Stimulated activated CD4-positive, alpha-beta T cell treated with anti-CD3 and anti-CD28 coated beads, Interleukin-2, amount 100 ng/mL, for 48 hours (primary cell): ENCODE data around the gene SPRED3.
"Not testable (repeated sequence)": the region's sequence is repeated elsewhere in the genome, so short reads cannot be mapped to it uniquely, and the experiment has no call there.

Experiments used
- DNase-seq, 2 donors: peaks; one replicate each; pipeline ENCODE4 v3.0.0-alpha.2; 2020

Gene SPRED3

DNA sequence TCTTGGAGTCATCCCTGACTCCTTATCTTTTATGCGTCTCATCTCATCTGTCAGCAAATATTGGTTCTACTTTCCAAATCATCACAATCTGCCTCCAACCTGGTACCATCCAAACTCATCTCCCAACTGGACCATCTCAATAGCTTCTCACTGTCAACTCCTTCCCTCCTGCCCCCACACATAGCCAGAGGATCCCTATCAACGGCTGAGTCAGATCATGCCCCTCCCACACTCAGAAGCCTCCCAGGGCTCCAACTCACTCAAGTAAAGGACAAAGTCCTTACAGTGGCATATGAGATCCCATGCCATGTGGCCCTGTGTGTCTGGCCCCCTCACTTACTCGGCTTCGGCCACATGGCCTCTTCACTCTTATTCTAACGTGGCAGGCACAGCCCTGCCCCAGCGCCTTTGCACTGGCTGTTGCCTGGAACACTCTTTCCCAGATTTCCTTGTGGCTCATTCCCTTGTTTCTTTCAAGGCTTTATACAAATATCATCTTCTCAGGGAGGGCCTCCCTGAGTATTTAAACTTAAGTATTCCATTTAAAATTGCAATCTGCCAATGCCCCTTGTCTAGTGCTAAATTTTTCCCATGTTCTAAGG, 4.3 kb downstream of the SPRED3 start:
- DNase-seq, result no peak

DNA sequence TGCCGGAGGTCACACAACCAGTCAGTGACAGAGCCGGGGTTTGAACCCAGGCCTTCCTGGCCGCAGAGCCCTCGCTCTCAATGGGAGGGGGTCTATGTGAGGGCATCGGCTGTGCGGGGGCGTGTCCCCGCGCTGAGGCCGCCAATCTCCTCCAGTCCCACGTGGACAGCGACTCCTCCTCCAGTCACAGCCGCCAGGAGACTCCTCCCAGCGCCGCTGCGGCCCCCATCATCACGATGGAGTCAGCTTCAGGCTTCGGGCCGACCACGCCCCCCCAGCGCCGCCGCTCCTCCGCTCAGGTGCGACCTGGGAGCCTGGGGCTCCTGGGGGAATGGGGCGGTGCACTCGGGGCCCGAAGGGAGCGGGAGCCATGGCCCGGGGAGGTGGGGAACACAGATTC, 6.0 kb downstream of the SPRED3 start:
- peak; percentile 67 to 70 for DNase-seq

DNA sequence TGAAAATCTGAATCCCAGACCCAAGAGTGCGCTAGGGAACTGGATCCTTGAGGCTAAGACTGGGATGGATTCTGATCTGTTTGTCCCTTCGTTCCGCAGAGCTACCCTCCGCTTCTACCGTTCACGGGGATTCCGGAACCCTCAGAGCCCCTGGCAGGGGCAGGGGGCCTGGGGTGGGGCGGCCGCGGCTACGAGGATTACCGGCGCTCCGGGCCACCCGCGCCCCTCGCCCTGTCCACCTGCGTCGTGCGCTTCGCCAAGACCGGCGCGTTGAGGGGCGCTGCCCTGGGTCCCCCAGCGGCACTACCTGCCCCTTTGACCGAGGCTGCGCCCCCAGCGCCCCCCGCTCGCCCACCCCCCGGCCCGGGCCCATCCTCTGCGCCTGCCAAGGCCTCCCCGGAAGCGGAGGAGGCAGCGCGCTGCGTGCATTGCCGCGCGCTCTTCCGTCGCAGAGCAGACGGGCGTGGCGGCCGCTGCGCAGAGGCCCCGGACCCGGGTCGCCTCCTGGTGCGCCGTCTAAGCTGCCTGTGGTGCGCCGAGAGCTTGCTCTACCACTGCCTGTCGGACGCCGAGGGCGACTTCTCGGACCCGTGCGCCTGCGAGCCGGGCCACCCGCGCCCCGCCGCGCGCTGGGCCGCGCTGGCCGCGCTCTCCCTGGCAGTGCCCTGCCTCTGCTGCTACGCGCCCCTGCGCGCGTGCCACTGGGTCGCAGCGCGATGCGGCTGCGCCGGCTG, 7.1 kb downstream of the SPRED3 start:
- peak in 1 of 2 donors; percentile 48 for DNase-seq

DNA sequence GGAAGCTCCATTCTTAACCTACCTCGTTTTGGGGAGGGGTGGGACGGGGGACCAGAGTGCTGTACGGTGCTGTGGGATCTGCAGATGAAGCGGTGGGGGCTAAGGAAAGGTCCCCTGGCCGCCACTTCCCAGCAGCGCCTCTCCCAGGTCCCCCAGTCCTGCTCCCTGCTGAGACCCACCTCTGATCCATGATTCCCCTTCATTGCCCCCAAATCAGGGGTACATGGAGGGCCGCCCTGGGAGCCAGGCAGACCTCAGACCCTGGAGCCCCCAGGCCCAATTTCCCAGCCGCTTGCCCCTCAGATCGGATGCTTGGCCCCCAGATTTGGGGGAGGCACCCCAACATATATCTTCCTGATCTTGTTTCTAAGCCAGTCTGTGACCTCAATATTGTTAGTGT, 10.6 kb downstream of the SPRED3 start:
- no peak for DNase-seq

DNA sequence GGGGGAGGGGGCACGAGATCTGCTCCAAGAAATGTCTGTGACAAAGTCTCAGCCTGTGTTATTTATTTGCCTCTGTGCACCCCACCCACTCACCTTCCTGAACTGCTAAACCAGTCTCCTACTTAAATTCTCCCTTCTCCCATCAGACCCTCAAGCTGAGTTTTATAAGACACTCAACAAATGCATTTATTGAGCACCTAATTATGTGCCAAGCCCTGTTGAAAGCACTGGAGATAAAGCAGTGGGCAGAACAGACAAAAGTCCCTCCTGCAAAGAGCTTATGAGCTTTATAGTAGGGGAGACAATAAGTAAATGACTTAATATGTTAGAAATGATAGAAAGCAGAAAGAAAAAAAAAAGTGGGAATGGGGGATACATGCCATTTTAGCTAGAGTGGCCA, 11.0 kb downstream of the SPRED3 start:
- DNase-seq, result no peak

DNA sequence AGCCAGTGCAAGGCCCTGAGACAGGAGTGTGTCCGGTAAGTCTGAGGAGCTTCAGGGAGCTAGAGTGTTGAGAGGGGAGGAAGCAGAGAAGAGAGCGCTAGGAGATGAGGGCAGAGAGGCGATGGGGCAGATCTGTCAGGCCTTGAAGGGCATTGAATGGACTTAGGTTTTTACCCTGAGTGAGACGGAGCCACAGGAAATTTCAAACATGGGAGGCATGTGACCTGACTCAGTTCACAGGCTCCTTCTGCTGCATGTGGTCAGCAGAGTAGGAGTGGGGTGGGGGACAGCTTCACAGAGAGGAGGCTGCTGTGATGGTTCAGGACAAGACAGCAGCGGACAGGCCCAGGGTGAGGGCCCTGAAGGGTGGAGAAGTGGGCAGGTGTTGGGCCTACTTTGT, 11.9 kb downstream of the SPRED3 start:
- DNase-seq, result no peak

DNA sequence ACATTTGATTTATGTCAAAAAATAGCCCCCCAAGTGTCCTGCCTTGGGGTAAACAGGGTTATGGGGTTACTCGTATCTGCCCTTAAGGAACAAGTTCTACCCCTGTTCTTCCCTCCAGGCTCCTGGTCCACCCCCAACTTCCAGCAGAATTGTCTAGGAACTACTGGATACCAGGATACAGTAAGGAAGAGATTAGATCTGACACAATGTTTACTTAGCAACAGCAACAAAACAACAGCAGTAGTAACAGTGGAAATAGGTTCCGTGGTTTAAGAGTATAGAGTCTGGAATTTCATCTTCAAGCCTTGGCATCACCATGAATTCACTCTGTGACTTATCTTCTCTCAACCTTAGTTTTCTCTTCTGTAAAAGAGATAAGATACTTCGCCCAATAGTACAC, 12.7 kb downstream of the SPRED3 start:
- no peak for DNase-seq

DNA sequence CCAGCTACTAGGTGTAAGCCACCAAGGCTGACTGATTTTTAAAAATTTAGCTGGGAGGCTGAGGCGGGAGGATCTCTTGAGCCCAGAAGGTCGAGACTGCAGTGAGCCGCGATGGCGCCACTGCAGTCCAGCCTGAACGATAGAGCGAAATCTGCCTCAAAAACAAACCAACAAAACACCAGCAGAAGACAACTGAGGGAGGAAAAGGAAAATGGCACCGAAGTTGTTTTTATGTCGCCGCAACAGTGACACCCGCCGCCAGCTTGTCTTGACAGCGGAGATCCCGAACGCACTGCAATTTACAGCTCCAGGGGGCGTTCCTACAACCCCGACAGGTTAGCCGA, 14.1 kb downstream of the SPRED3 start:
- no peak for DNase-seq

DNA sequence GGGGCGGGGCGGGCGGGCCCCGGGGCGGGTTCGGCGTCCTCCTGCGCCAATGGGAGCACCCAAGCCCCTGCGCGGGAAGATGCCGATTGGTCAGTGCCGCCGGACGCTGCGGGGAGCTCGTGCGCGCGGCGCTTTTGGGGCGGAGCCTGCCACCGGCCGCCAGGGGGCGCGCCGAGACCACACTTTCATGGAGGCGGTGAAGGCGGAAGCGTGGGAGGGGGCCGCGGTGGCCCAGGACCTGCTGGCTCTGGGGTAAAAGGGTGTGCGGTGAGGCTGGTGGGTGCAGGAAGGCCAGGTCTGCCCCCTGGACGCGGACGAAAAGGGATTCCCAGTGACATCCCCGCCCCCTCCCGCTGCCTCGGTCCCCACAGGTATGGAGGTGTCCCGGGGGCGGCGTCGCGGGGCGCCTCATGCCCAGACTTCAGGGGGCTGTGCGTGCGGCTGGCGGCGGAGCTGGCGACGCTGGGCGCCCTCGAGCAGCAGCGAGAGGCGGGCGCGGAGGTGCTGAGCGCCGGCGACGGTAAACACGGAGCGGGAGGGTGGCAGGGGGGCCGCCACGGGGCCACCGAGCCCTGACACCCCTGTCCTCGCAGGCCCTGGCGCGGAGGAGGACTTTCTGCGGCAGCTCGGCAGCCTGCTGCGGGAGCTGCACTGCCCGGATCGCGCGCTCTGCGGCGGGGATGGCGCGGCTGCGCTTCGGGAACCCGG, 14.6 kb downstream of the SPRED3 start, which contains the start of gene FAM98C:
FAM98C (plus strand) TSS at position 127 of the 708 bp plus-strand sequence; CDS start at position 188, 61 bp downstream.
- DNase-seq, result peak; percentile 97

DNA sequence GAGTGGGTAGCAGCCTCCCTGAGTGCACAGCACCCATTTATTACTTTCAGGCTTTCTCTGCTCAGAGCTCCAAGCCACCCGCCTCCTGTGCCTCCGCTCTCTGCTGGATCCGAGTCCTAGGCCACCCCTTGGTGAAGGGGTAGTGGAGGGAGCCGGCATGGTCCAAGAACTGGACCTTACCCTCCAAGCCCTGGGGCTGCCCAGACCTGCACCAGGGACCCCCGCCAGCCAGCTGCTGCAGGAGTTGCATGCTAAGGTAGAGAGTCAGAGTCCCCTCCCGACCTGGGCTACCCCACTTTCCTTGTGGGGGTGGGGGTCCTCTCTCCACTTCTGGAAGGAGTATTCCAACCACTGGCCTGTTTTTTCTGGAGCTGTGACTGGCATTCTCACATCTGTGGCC, 16.4 kb downstream of the SPRED3 start:
- no peak for DNase-seq

DNA sequence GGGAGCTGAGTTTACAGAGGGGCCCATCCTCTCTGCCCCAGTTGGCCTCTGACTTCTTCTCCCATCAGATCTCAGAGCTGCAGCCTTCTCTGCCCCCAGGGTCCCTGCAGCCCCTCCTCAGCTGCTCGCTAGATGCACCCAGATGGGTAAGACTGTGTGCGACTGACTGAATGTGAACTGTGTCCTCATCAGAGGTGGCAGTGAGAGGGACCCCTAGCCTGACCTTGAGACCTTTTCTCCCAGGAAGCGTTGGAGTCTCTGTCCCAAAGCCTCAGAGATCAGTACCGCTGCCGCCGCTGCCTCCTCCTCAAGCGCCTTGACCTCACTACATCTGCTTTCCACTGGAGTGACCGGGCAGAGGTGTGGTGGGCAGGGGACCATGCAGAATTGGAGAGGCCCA, 16.8 kb downstream of the SPRED3 start:
- no peak for DNase-seq

DNA sequence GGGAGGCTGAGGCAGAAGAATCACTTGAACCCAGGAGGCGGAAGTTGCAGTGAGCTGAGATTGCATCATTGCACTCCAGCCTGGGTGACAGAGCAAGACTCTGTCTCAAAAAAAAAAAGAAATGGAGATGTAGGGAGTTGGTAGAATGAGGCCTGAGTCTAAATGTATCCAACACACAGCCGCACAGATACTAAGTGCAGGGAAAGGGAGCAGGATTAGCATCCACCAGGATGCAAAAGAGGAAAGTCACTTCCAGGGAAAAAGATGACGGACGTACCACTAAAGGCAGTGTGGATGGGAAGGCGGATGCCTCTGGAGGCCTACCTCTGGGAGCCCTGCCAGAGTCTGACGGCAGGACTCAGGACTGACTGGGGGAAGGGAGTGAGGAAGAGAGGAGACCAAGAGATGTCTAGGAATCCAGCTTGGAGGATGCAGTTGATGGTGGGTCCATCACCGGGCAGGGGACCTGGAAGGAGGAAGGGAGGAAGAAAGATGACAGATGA, 21.2 kb downstream of the SPRED3 start:
- no peak for DNase-seq

DNA sequence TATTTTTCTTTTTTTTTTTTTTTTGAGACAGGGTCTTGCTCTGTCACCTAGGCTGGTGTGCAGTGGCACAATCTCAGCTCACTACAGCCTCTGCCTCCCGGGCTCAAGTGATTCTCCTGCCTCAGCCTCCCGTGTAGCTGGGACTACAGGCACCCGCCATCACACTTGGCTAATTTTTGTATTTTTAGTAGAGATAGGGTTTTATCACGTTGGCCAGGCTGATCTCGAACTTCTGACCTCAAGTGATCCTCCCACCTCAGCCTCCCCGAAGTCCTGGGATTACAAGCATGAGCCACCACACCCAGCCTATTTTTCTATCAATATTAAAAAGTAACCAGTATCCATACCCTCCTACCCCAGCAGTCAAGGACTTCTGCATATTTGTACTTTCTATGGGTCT, 21.9 kb downstream of the SPRED3 start:
- not testable (repeated sequence) for DNase-seq

DNA sequence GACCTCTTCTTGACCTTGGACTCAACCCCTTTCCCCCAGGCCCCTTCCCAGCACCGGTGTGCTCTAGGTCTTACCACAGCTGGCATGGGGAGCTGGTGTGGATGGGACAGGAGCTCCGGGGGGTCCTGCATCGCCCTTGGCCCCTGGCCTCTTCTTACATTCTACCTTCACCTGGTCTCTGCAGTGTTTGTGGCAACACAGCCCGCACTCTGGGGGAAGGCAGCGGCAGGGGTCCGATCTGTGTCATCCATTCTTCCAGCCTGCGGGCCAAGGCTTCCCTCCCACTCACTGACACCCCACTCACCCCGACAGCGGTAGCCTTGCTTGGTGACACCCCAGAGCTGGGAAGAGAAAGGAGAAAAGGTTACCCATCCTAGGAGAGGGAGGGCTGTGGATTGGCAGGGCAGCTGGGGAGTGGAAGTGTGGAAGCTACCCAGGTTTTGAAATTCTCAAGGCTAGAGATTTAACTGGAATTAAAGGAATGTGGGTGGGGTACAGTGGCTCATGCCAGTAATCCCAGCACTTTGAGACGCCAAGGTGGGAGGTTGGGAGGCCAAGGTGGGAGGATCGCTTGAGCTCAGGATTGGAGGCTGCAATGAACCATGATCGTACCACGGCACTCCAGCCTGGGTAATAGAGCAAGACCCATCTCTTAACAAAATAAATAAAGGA, 22.7 kb downstream of the SPRED3 start:
- DNase-seq, result no peak

DNA sequence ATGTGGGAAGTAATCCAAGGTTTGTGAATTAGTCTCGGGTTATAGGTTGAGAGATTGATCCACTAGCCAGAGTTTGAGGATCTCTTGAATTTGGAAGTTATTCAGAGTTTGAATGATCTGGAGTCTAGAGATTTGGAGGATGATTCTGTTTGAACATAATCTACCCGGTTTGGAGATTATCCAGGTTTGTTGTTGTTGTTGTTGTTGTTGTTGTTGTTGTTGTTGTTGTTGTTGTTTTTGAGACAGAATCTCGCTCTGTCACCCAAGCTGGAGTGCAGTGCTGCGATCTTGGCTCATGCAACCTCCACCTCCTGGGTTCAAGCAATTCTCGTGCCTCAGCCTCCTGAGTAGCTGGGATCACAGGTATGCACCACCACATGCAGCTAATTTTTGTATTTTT, 23.4 kb downstream of the SPRED3 start:
- not testable (repeated sequence) for DNase-seq

DNA sequence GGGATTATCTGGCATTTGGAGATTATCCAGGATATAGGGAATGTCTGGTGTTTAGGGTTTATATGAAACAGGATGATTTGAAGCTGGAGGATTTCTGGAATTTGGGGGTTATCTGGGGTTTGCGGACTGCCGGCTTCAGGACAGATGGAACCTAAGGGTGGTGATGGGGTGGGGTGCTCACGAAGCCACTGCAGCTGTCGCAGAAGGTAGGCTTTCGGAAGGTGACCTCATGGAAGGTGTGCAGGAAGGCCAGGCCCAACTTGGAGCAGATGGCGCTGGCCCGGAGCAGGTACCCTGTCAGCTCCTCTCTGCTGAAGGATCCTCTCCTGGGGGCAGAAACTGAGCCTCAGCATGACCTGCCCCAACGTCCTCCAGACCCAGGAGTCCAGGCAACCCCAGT, 24.0 kb downstream of the SPRED3 start:
- no peak for DNase-seq

DNA sequence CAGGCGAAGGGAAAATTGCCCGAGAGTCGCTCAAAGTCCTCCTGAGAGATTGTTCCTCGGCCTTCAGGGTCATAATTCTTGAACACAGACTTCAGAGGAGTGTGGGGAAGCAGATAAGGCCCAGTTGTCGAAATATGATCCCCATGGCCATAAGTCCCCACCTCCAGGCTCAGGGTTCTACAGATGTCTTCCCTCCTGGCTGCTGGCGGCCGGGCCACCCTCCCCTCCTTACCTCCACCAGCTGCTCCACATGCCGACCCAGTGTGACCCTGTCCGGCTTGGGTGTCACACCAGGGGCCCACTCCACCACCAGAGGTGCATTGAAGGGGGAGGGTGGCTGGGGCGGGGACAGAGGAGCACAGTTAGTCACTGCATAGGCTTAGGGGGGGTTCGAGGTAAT, 24.5 kb downstream of the SPRED3 start:
- DNase-seq, result no peak

DNA sequence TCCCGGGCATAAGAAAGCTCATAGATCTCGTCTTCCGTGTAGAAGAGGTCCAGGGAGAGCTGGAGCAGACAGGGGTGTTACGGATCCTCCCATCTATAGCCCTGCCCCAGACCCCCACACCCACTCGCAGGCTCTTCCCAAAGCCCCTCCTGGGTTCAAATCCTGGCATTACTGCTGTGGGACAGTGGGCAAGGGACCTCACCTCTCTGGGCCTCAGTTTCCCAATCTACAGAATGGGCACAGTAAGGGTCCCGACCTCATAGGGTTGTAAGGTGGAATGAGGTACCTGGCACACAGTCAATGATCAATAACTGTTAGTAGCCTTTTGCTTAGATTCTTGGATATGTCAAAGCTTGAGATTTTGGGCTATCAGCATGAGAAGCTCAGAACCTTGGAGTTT, 24.9 kb downstream of the SPRED3 start:
- DNase-seq, result no peak

DNA sequence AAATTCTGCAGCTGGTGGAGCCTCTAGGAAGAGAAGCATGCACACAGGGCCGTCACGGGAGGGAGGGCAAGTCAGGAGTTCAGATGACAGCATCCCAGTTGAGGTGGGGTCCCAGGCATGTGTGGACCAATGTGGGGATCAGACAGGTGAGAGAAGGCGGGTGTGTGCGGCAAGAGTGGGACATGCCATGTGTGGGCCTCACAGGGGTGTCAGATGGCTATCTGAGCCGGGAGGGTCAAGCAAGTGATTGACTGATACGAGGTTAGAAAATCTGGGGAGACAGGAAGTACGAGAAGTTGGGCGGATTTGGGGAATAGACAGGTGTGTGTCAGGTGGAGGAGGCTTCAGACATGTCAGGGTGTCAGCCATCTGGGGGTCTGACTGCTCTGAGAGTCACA, 28.6 kb downstream of the SPRED3 start:
- DNase-seq, result no peak

DNA sequence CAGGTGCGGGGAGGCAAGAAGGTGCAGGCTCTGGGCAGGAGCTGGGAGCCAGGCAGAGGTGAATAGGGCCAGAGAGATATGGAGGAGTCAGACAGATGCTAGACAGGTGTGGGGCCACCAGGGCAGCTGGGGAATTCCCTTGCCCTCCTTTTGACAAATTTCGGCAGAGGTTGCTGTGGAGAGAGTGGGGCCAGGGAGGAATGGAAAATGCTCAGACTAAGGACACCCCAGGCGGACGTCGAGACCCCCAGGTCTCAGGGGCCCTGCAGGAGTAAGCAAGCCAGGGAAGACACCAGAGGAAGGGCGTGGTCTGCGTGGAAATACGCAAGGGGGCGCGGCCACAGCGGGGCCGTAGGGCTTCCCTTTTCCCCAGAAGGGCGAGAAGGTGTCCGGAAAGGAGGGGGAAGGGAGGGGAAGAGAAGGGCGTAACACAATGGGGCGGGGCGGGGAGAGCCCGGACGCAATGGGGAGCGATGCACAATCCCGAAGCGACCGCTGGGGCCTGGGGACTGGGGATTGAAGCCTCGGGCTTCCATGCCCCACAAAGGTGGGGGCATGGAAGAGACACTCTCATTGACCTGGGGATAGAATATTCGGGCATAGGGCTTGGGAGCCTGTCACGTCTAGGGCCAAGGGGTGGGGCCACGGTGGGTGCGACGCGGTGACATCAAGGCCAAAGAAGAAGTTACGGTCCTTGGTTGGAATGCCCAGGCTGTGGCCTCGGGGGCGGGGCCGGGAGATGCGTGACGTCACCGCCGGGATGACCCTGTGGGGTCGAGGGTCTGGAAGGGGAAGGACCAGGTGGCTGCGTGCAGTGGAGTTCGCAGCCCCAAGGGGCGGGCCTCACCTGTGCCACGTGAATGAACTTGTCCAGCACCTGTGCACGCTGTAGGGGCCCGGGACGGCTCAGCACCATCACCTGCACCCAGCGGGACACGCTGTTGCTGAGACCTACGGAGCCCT, 29.3 kb downstream of the SPRED3 start:
- DNase-seq, result peak; percentile 52 to 53

DNA sequence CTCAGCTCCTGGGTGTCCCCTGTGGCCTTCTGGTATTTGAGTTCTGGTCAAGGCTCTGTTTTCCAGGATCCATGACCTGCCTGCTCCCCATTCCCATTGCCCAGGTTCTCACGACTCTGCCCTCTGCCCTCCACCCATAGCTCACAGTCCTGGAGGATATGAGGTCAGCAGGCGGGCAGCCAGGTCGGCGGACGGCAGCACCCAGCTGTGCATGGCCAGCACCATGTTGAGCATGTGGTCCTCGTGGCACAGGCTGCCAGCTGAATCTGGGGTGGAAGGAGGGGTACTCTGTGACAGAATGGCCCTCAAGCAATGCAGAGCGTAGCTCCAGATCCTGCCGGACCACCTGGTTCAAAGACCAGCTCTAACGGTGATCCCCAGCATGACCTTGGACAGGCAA, 32.4 kb downstream of the SPRED3 start:
- DNase-seq, result no peak

DNA sequence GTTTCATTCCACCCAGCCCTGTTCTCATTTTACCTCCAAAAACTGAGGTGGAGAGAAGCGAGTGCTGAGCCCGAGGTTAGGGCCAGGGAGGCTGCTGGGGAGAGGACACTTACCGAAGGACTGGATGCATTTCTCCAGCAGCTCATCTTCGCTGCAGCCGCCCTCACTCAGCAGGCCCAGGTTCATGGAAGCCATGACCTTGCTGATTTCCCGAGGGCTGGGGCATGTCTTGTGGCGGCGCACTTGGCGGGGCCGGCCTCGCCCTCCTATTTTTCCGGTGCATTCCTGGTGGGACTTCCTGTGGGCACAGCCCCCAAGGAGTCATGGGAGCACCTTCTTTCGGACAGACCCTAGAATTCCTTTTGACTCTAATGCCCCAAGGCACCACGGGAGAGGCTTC, 33.4 kb downstream of the SPRED3 start:
- no peak for DNase-seq
